IPS DF 19.7 (cell line): ENCODE data around the gene FRAS1.
"Not testable (repeated sequence)": the region's sequence is repeated elsewhere in the genome, so short reads cannot be mapped to it uniquely, and the experiment has no call there.

Experiments
- DNase-seq: peaks from one replicate; pipeline ENCODE4 v3.0.0-alpha.2; 2013; ENCODE audit warnings: low read depth, low spot score

FRAS1 gene

GRCh38 chr4:78432896-78433295 lies 375.8 kb downstream of the FRAS1 start:
- DNase-seq, result no peak

GRCh38 chr4:78437608-78438088 lies 380.5 kb downstream of the FRAS1 start:
- no peak for DNase-seq

GRCh38 chr4:78439328-78439727 lies 382.2 kb downstream of the FRAS1 start:
- no peak for DNase-seq

GRCh38 chr4:78441756-78442155 lies 384.6 kb downstream of the FRAS1 start:
- DNase-seq, result no peak

GRCh38 chr4:78446619-78447018 lies 389.5 kb downstream of the FRAS1 start:
- no peak for DNase-seq

GRCh38 chr4:78451407-78451806 lies 394.3 kb downstream of the FRAS1 start:
- no peak for DNase-seq

- DNase-seq, result no peak
These were observed 396.9 kb downstream of the FRAS1 start for GRCh38 chr4:78454016-78454415.

- no peak for DNase-seq
These were observed 400.6 kb downstream of the FRAS1 start for GRCh38 chr4:78457751-78458150.

- DNase-seq, result no peak
These were observed 402.2 kb downstream of the FRAS1 start for GRCh38 chr4:78459327-78459726.

- DNase-seq, result no peak
These were observed 403.2 kb downstream of the FRAS1 start for GRCh38 chr4:78460368-78460767.

- no peak for DNase-seq
These were observed 407.1 kb downstream of the FRAS1 start for GRCh38 chr4:78464265-78464664.

GRCh38 chr4:78467223-78467622 lies 410.1 kb downstream of the FRAS1 start:
- DNase-seq, result not testable (repeated sequence)

GRCh38 chr4:78468272-78468671 lies 411.1 kb downstream of the FRAS1 start:
- no peak for DNase-seq

- no peak for DNase-seq
These were observed 419.1 kb downstream of the FRAS1 start for GRCh38 chr4:78476108-78476704.

GRCh38 chr4:78477276-78477675 lies 420.2 kb downstream of the FRAS1 start:
- DNase-seq, result no peak

- DNase-seq, result no peak
These were observed 421.4 kb downstream of the FRAS1 start for GRCh38 chr4:78478523-78478922.

GRCh38 chr4:78480286-78480685 lies 423.2 kb downstream of the FRAS1 start:
- no peak for DNase-seq

- no peak for DNase-seq
These were observed 424.1 kb downstream of the FRAS1 start for GRCh38 chr4:78481180-78481579.

GRCh38 chr4:78482281-78482680 lies 425.2 kb downstream of the FRAS1 start:
- DNase-seq, result no peak

GRCh38 chr4:78483811-78484210 lies 426.7 kb downstream of the FRAS1 start:
- no peak for DNase-seq

GRCh38 chr4:78484574-78484973 lies 427.5 kb downstream of the FRAS1 start:
- no peak for DNase-seq

- DNase-seq, result no peak
These were observed 436.6 kb downstream of the FRAS1 start for GRCh38 chr4:78493731-78494130.

GRCh38 chr4:78496021-78496643 lies 439.0 kb downstream of the FRAS1 start:
- DNase-seq, result no peak

GRCh38 chr4:78506260-78506659 lies 449.1 kb downstream of the FRAS1 start:
- DNase-seq, result not testable (repeated sequence)
